Measurements from ENCODE around the gene KDM5A.

KDM5A gene

GRCh38 chr12:337039-337438, 52.1 kb downstream of the KDM5A start:
- H3K4me3 ChIP-seq (ENCODE audit: insufficient read depth, low read depth, low read length), result no peak overlapping the region
- 89 to 96% methylated on average over 5 to 6 of the region's 6 CpGs for WGBS, 2 experiments
- H3K4me1 ChIP-seq (ENCODE audit: control insufficient read depth, insufficient read depth, low read length), result no peaks in the 10 kb centered on the region
- H3K9me3 ChIP-seq (ENCODE audit: control insufficient read depth, low read length), result no peaks in the 10 kb centered on the region
- H3K27me3 ChIP-seq (ENCODE audit: control insufficient read depth, insufficient read depth, low read length, poor library complexity, severe bottlenecking), result no peaks in the 10 kb centered on the region
- H3K27ac ChIP-seq (ENCODE audit: insufficient read depth, low read depth, low read length, poor library complexity, severe bottlenecking), result no peak overlapping the region
- H3K36me3 ChIP-seq (ENCODE audit: control insufficient read depth, insufficient read depth, low read length), result peaks cover 17% of the 10 kb centered on the region

- Histone ChIP-seq H3K4me1 (ENCODE audit: control insufficient read depth, insufficient read depth, low read length) (no peaks in the 10 kb centered on the region), H3K27ac (ENCODE audit: insufficient read depth, low read depth, low read length, poor library complexity, severe bottlenecking) (no peak overlapping the region), H3K27me3 (ENCODE audit: control insufficient read depth, insufficient read depth, low read length, poor library complexity, severe bottlenecking) (no peaks in the 10 kb centered on the region), H3K36me3 (ENCODE audit: control insufficient read depth, insufficient read depth, low read length) (peaks cover 13% of the 10 kb centered on the region), H3K9me3 (ENCODE audit: control insufficient read depth, low read length) (no peaks in the 10 kb centered on the region), H3K4me3 (ENCODE audit: insufficient read depth, low read depth, low read length) (no peak overlapping the region)
- WGBS, 2 experiments, result 100% methylated on average over 1 of the region's 1 CpG
These were observed 55.0 kb downstream of the KDM5A start for GRCh38 chr12:334125-334524.

GRCh38 chr12:332581-333205, 56.4 kb downstream of the KDM5A start:
- H3K4me1 ChIP-seq (ENCODE audit: control insufficient read depth, insufficient read depth, low read length), result no peaks in the 10 kb centered on the region
- H3K9me3 ChIP-seq (ENCODE audit: control insufficient read depth, low read length), result no peaks in the 10 kb centered on the region
- no peaks in the 10 kb centered on the region for H3K27me3 ChIP-seq (ENCODE audit: control insufficient read depth, insufficient read depth, low read length, poor library complexity, severe bottlenecking)
- no peak overlapping the region for H3K4me3 ChIP-seq (ENCODE audit: insufficient read depth, low read depth, low read length)
- H3K36me3 ChIP-seq (ENCODE audit: control insufficient read depth, insufficient read depth, low read length), result peaks cover 20% of the 10 kb centered on the region
- 91 to 92% methylated on average over 1 to 2 of the region's 2 CpGs for WGBS, 2 experiments
- no peak overlapping the region for H3K27ac ChIP-seq (ENCODE audit: insufficient read depth, low read depth, low read length, poor library complexity, severe bottlenecking)

GRCh38 chr12:331287-331686, 57.8 kb downstream of the KDM5A start:
- Histone ChIP-seq H3K27ac (ENCODE audit: insufficient read depth, low read depth, low read length, poor library complexity, severe bottlenecking) (no peak overlapping the region), H3K27me3 (ENCODE audit: control insufficient read depth, insufficient read depth, low read length, poor library complexity, severe bottlenecking) (no peaks in the 10 kb centered on the region), H3K4me1 (ENCODE audit: control insufficient read depth, insufficient read depth, low read length) (no peaks in the 10 kb centered on the region), H3K4me3 (ENCODE audit: insufficient read depth, low read depth, low read length) (no peak overlapping the region), H3K9me3 (ENCODE audit: control insufficient read depth, low read length) (no peaks in the 10 kb centered on the region), H3K36me3 (ENCODE audit: control insufficient read depth, insufficient read depth, low read length) (peaks cover 15% of the 10 kb centered on the region)
- 96% methylated on average over 1 of the region's 1 CpG; no CpG with 5 or more reads in 1 of the 2 experiments for WGBS, 2 experiments

GRCh38 chr12:325906-326305, 63.2 kb downstream of the KDM5A start:
- Histone ChIP-seq H3K4me3 (ENCODE audit: insufficient read depth, low read depth, low read length) (no peak overlapping the region), H3K27ac (ENCODE audit: insufficient read depth, low read depth, low read length, poor library complexity, severe bottlenecking) (no peak overlapping the region), H3K9me3 (ENCODE audit: control insufficient read depth, low read length) (no peaks in the 10 kb centered on the region), H3K4me1 (ENCODE audit: control insufficient read depth, insufficient read depth, low read length) (no peaks in the 10 kb centered on the region), H3K27me3 (ENCODE audit: control insufficient read depth, insufficient read depth, low read length, poor library complexity, severe bottlenecking) (no peaks in the 10 kb centered on the region), H3K36me3 (ENCODE audit: control insufficient read depth, insufficient read depth, low read length) (peaks cover 9% of the 10 kb centered on the region)
- 94 to 97% methylated on average over 6 of the region's 6 CpGs for WGBS, 2 experiments

- no peaks in the 10 kb centered on the region for H3K9me3 ChIP-seq (ENCODE audit: control insufficient read depth, low read length)
- H3K27me3 ChIP-seq (ENCODE audit: control insufficient read depth, insufficient read depth, low read length, poor library complexity, severe bottlenecking), result no peaks in the 10 kb centered on the region
- H3K4me3 ChIP-seq (ENCODE audit: insufficient read depth, low read depth, low read length), result no peak overlapping the region
- peaks cover 11% of the 10 kb centered on the region for H3K36me3 ChIP-seq (ENCODE audit: control insufficient read depth, insufficient read depth, low read length)
- no peaks in the 10 kb centered on the region for H3K4me1 ChIP-seq (ENCODE audit: control insufficient read depth, insufficient read depth, low read length)
- no peak overlapping the region for H3K27ac ChIP-seq (ENCODE audit: insufficient read depth, low read depth, low read length, poor library complexity, severe bottlenecking)
- WGBS, 2 experiments, result 95 to 98% methylated on average over 2 of the region's 2 CpGs
These were observed 65.6 kb downstream of the KDM5A start for GRCh38 chr12:323507-323906.

- Histone ChIP-seq H3K36me3 (ENCODE audit: control insufficient read depth, insufficient read depth, low read length) (peaks cover 18% of the 10 kb centered on the region), H3K4me3 (ENCODE audit: insufficient read depth, low read depth, low read length) (no peak overlapping the region), H3K27ac (ENCODE audit: insufficient read depth, low read depth, low read length, poor library complexity, severe bottlenecking) (no peak overlapping the region), H3K4me1 (ENCODE audit: control insufficient read depth, insufficient read depth, low read length) (no peaks in the 10 kb centered on the region), H3K27me3 (ENCODE audit: control insufficient read depth, insufficient read depth, low read length, poor library complexity, severe bottlenecking) (no peaks in the 10 kb centered on the region), H3K9me3 (ENCODE audit: control insufficient read depth, low read length) (no peaks in the 10 kb centered on the region)
- WGBS, 2 experiments, result 93 to 94% methylated on average over 1 of the region's 1 CpG
These were observed 67.4 kb downstream of the KDM5A start for GRCh38 chr12:321606-322326.

- Histone ChIP-seq H3K4me3 (ENCODE audit: insufficient read depth, low read depth, low read length) (no peak overlapping the region), H3K27me3 (ENCODE audit: control insufficient read depth, insufficient read depth, low read length, poor library complexity, severe bottlenecking) (no peaks in the 10 kb centered on the region), H3K36me3 (ENCODE audit: control insufficient read depth, insufficient read depth, low read length) (peaks cover 26% of the 10 kb centered on the region), H3K27ac (ENCODE audit: insufficient read depth, low read depth, low read length, poor library complexity, severe bottlenecking) (no peak overlapping the region), H3K9me3 (ENCODE audit: control insufficient read depth, low read length) (no peaks in the 10 kb centered on the region), H3K4me1 (ENCODE audit: control insufficient read depth, insufficient read depth, low read length) (no peaks in the 10 kb centered on the region)
- 96 to 97% methylated on average over 9 of the region's 9 CpGs for WGBS, 2 experiments
These were observed 70.2 kb downstream of the KDM5A start for GRCh38 chr12:318759-319515.

- Histone ChIP-seq H3K9me3 (ENCODE audit: control insufficient read depth, low read length) (no peaks in the 10 kb centered on the region), H3K4me3 (ENCODE audit: insufficient read depth, low read depth, low read length) (no peak overlapping the region), H3K4me1 (ENCODE audit: control insufficient read depth, insufficient read depth, low read length) (no peaks in the 10 kb centered on the region), H3K27ac (ENCODE audit: insufficient read depth, low read depth, low read length, poor library complexity, severe bottlenecking) (no peak overlapping the region), H3K27me3 (ENCODE audit: control insufficient read depth, insufficient read depth, low read length, poor library complexity, severe bottlenecking) (no peaks in the 10 kb centered on the region), H3K36me3 (ENCODE audit: control insufficient read depth, insufficient read depth, low read length) (peaks cover 36% of the 10 kb centered on the region)
- 100% methylated on average over 1 to 2 of the region's 2 CpGs for WGBS, 2 experiments
These were observed 80.6 kb downstream of the KDM5A start for GRCh38 chr12:308511-308910.

GRCh38 chr12:307406-307805, 81.7 kb downstream of the KDM5A start:
- Histone ChIP-seq H3K4me1 (ENCODE audit: control insufficient read depth, insufficient read depth, low read length) (no peaks in the 10 kb centered on the region), H3K9me3 (ENCODE audit: control insufficient read depth, low read length) (no peaks in the 10 kb centered on the region), H3K4me3 (ENCODE audit: insufficient read depth, low read depth, low read length) (no peak overlapping the region), H3K27ac (ENCODE audit: insufficient read depth, low read depth, low read length, poor library complexity, severe bottlenecking) (no peak overlapping the region), H3K36me3 (ENCODE audit: control insufficient read depth, insufficient read depth, low read length) (peaks cover 31% of the 10 kb centered on the region), H3K27me3 (ENCODE audit: control insufficient read depth, insufficient read depth, low read length, poor library complexity, severe bottlenecking) (no peaks in the 10 kb centered on the region)
- WGBS, 2 experiments, result 96 to 97% methylated on average over 10 of the region's 10 CpGs

All from ectodermal cell (in vitro differentiated cells).